DND-41 (cell line): ENCODE results near the gene ZNF311.
A peak's percentile ranks its signal among the peaks of the same experiment; 100 is the strongest.
"Not testable (repeated sequence)": the region's sequence is repeated elsewhere in the genome, so short reads cannot be mapped to it uniquely, and the experiment has no call there.

Experiments
- ATAC-seq: fragments of 200-7000 bp; cut with Tn5 transposase; 3 replicates; pipeline ENCODE4 v1.9.1; 2021; ENCODE audit warnings: low read depth; ENCODE audit not compliant: insufficient read depth
- DNase-seq: peaks from one replicate; pipeline ENCODE4 v3.0.0-alpha.2; 2020
- H2AFZ ChIP-seq: 2 replicates; pipeline ENCODE4 v1.6.0; 2012; ENCODE audit warnings: low read depth, low read length
- H3K27ac ChIP-seq: 2 replicates; pipeline ENCODE4 v1.5.1; 2012; ENCODE audit warnings: low read length, inconsistent platforms
- H3K27me3 ChIP-seq: fragments of 200-600 bp; sonication (generic); 2 replicates; pipeline ENCODE4 v1.6.0; 2012; ENCODE audit warnings: low read length, mild to moderate bottlenecking, inconsistent platforms; ENCODE audit not compliant: insufficient read depth, poor library complexity
- H3K36me3 ChIP-seq: 2 replicates; pipeline ENCODE4 v1.5.1; 2012; ENCODE audit warnings: low read length, inconsistent platforms; ENCODE audit not compliant: insufficient read depth
- H3K4me1 ChIP-seq: 2 replicates; pipeline ENCODE4 v1.5.1; 2012; ENCODE audit warnings: mild to moderate bottlenecking, low read length; ENCODE audit not compliant: insufficient read depth
- H3K4me2 ChIP-seq: 2 replicates; pipeline ENCODE4 v1.6.0; 2012; ENCODE audit warnings: mild to moderate bottlenecking, moderate library complexity, low read length, inconsistent platforms; ENCODE audit not compliant: insufficient read depth
- H3K4me3 ChIP-seq, 2 experiments: fragments of 200-600 bp in 1 of 2; shearing (Covaris generic) in 1 of 2; 2 replicates each; pipeline ENCODE4 v1.5.1; 2012 to 2016; ENCODE audit warnings: inconsistent platforms in 2 of 2, low read length in 2 of 2, mild to moderate bottlenecking in 2 of 2, low read depth in 1 of 2, moderate library complexity in 1 of 2
- H3K79me2 ChIP-seq: 2 replicates; pipeline ENCODE4 v1.6.0; 2012; ENCODE audit warnings: low read length, inconsistent platforms; ENCODE audit not compliant: insufficient read depth
- H3K9ac ChIP-seq: 2 replicates; pipeline ENCODE4 v1.6.0; 2012; ENCODE audit warnings: low read depth, mild to moderate bottlenecking, inconsistent platforms, low read length, moderate library complexity
- H3K9me3 ChIP-seq: 2 replicates; pipeline ENCODE4 v1.5.1; 2012; ENCODE audit warnings: low read length, moderate library complexity, mild to moderate bottlenecking, inconsistent platforms; ENCODE audit not compliant: insufficient read depth, severe bottlenecking
- H4K20me1 ChIP-seq: 2 replicates; pipeline ENCODE4 v1.6.0; 2012; ENCODE audit warnings: low read length; ENCODE audit not compliant: insufficient read depth
- EZH2 ChIP-seq: IDR thresholded peaks from 3 replicates; pipeline ENCODE4 v1.6.1; 2012; ENCODE audit warnings: borderline replicate concordance, low read depth, mild to moderate bottlenecking, moderate library complexity, low read length, inconsistent platforms; ENCODE audit not compliant: severe bottlenecking
- TF ChIP-seq, protein P1 (sequence below): IDR thresholded peaks from 2 replicates; pipeline ENCODE4 v1.5.1; 2012; ENCODE audit warnings: borderline replicate concordance, low read length, moderate library complexity, mild to moderate bottlenecking; ENCODE audit not compliant: poor library complexity, severe bottlenecking; ENCODE audit errors: extremely low read depth

ZNF311 gene

DNA sequence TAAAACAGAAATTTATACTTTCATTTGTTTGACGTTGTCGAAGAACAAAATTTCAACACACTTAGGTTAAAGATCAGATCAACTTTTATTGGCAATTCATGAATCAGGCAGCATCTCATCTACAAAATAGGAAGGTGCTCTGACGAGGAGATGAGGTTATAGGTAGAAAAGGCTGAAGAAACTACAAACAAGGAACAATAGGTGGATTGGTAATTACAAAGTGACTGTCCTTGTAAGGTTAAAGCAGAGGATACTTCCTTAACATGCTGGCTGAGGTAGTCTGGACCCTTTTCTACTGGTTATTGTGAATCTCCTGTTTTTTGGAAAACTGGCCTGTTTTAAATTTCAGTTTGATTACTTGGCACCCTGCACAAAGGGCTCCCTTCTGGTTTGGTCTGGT, 48.8 kb downstream of the ZNF311 start:
- ATAC-seq (no peak), DNase-seq (no peak)
- no peak overlapping the region for H3K4me3 ChIP-seq
- TF ChIP-seq EZH2 = no peak
- TF ChIP-seq, protein P1, sequence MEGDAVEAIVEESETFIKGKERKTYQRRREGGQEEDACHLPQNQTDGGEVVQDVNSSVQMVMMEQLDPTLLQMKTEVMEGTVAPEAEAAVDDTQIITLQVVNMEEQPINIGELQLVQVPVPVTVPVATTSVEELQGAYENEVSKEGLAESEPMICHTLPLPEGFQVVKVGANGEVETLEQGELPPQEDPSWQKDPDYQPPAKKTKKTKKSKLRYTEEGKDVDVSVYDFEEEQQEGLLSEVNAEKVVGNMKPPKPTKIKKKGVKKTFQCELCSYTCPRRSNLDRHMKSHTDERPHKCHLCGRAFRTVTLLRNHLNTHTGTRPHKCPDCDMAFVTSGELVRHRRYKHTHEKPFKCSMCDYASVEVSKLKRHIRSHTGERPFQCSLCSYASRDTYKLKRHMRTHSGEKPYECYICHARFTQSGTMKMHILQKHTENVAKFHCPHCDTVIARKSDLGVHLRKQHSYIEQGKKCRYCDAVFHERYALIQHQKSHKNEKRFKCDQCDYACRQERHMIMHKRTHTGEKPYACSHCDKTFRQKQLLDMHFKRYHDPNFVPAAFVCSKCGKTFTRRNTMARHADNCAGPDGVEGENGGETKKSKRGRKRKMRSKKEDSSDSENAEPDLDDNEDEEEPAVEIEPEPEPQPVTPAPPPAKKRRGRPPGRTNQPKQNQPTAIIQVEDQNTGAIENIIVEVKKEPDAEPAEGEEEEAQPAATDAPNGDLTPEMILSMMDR = no peak
- H3K79me2 ChIP-seq = no peaks in the 10 kb centered on the region
- H3K27ac ChIP-seq = no peak overlapping the region
- H3K4me1 ChIP-seq = no peaks in the 10 kb centered on the region
- H4K20me1 ChIP-seq = no peaks in the 10 kb centered on the region
- H3K27me3 ChIP-seq = peaks cover 17% of the 10 kb centered on the region
- H3K9ac ChIP-seq = no peak overlapping the region
- H2AFZ ChIP-seq = no peak overlapping the region
- no peaks in the 10 kb centered on the region for H3K9me3 ChIP-seq
- no peak overlapping the region for H3K4me2 ChIP-seq
- H3K36me3 ChIP-seq = no peaks in the 10 kb centered on the region

- no peaks in the 10 kb centered on the region for H3K4me1 ChIP-seq
- no peaks in the 10 kb centered on the region for H4K20me1 ChIP-seq
- H3K4me3 ChIP-seq = no peak overlapping the region
- ATAC-seq (no peak), DNase-seq (no peak)
- no peak overlapping the region for H3K27ac ChIP-seq
- H3K4me2 ChIP-seq = no peak overlapping the region
- peaks cover 17% of the 10 kb centered on the region for H3K27me3 ChIP-seq
- no peaks in the 10 kb centered on the region for H3K79me2 ChIP-seq
- no peak for TF ChIP-seq EZH2
- TF ChIP-seq, protein P1 = no peak
- H3K9me3 ChIP-seq = no peaks in the 10 kb centered on the region
- H3K9ac ChIP-seq = no peak overlapping the region
- H3K36me3 ChIP-seq = no peaks in the 10 kb centered on the region
- H2AFZ ChIP-seq = no peak overlapping the region
Measured at GRCh38 chr6:28953585-28954258, 51.4 kb downstream of the ZNF311 start.

- H3K27me3 ChIP-seq = peaks cover 17% of the 10 kb centered on the region
- H3K36me3 ChIP-seq = no peaks in the 10 kb centered on the region
- no peaks in the 10 kb centered on the region for H3K4me1 ChIP-seq
- ATAC-seq = no peak
- H3K9ac ChIP-seq = no peak overlapping the region
- no peaks in the 10 kb centered on the region for H4K20me1 ChIP-seq
- TF ChIP-seq EZH2 = no peak
- TF ChIP-seq, protein P1 = no peak
- no peaks in the 10 kb centered on the region for H3K79me2 ChIP-seq
- peak; percentile 22 for DNase-seq
- no peak overlapping the region for H3K4me3 ChIP-seq
- no peak overlapping the region for H2AFZ ChIP-seq
- H3K9me3 ChIP-seq = no peaks in the 10 kb centered on the region
- H3K4me2 ChIP-seq = no peak overlapping the region
- no peak overlapping the region for H3K27ac ChIP-seq
Measured at GRCh38 chr6:28953039-28953584, 52.0 kb downstream of the ZNF311 start.

GRCh38 chr6:28949656-28950195, 55.4 kb downstream of the ZNF311 start:
- ATAC-seq, H3K9me3 ChIP-seq, DNase-seq, H3K9ac ChIP-seq, H3K4me1 ChIP-seq, H3K79me2 ChIP-seq, H2AFZ ChIP-seq, H3K27ac ChIP-seq, H3K4me2 ChIP-seq, H4K20me1 ChIP-seq, H3K4me3 ChIP-seq, H3K36me3 ChIP-seq: not testable (repeated sequence)
- peaks cover 17% of the 10 kb centered on the region for H3K27me3 ChIP-seq
